ENCODE measurements around the gene INTS7. TPM values are rescaled to one million over a fixed set of nuclear protein-coding genes. Genes with fewer than 3 reads are reported as not detected.

The INTS7 gene
- total and polyA plus RNA-seq, 2 donors from 2014 or later: 5.1 to 9.8 TPM

DNA sequence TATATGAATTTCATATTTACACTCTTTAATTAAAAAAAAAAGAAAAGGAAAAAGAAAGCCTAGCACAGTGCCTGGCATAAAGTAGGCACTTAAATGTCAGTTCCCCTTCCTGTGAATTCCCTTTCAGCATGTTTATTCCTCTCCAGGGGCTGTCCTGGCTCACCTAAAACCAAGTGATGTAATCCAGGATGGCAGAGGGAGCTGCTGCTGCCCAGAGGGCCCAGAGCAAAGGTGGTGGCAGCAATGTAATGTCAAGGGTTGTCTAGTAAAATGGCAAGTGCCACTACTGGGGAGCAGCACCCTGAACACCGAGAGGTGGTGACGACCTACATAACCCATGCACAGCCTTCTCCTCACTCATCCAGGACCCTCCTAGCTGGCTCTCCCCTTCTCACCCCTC lies 126.4 kb downstream of the INTS7 start:
- intact Hi-C loops (cut with DNase I): no loop called here
- Histone ChIP-seq H3K9ac (ENCODE audit: low read length in 3 of 3) (no peak overlapping the region), H3K9me3 (ENCODE audit: control insufficient read depth in 2 of 3, insufficient read depth in 1 of 3, low read length in 3 of 3) (no peaks in the 10 kb centered on the region), H3K27me3 (ENCODE audit: control insufficient read depth, insufficient read depth, low read length) (no peaks in the 10 kb centered on the region), H3K4me1 (ENCODE audit: control insufficient read depth in 2 of 3, insufficient read depth in 2 of 3, low read depth in 1 of 3, low read length in 3 of 3) (peaks cover 0 to 4% (median 0%) of the 10 kb centered on the region in 3 donors), H3K4me3 (ENCODE audit: low read length in 3 of 3) (no peak overlapping the region), H3K36me3 (ENCODE audit: control insufficient read depth in 2 of 3, insufficient read depth in 3 of 3, low read length in 3 of 3) (no peaks in the 10 kb centered on the region), H3K27ac (ENCODE audit: low read depth in 2 of 2, low read length in 2 of 2) (no peak overlapping the region)
- DNase-seq (no peak), FAIRE-seq (no peak)
- TF ChIP-seq, protein P1, sequence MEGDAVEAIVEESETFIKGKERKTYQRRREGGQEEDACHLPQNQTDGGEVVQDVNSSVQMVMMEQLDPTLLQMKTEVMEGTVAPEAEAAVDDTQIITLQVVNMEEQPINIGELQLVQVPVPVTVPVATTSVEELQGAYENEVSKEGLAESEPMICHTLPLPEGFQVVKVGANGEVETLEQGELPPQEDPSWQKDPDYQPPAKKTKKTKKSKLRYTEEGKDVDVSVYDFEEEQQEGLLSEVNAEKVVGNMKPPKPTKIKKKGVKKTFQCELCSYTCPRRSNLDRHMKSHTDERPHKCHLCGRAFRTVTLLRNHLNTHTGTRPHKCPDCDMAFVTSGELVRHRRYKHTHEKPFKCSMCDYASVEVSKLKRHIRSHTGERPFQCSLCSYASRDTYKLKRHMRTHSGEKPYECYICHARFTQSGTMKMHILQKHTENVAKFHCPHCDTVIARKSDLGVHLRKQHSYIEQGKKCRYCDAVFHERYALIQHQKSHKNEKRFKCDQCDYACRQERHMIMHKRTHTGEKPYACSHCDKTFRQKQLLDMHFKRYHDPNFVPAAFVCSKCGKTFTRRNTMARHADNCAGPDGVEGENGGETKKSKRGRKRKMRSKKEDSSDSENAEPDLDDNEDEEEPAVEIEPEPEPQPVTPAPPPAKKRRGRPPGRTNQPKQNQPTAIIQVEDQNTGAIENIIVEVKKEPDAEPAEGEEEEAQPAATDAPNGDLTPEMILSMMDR (IDR thresholded peaks at IDR 0.05; ENCODE audit: borderline replicate concordance, extremely low read depth, insufficient read depth): no peak

- TF ChIP-seq, protein P1 (IDR thresholded peaks at IDR 0.05; ENCODE audit: borderline replicate concordance, extremely low read depth, insufficient read depth): no peak
- Histone ChIP-seq H3K4me1 (ENCODE audit: control insufficient read depth in 2 of 3, insufficient read depth in 2 of 3, low read depth in 1 of 3, low read length in 3 of 3) (peaks cover 0 to 4% (median 0%) of the 10 kb centered on the region in 3 donors), H3K27ac (ENCODE audit: low read depth in 2 of 2, low read length in 2 of 2) (no peak overlapping the region), H3K9me3 (ENCODE audit: control insufficient read depth in 2 of 3, insufficient read depth in 1 of 3, low read length in 3 of 3) (no peaks in the 10 kb centered on the region), H3K4me3 (ENCODE audit: low read length in 3 of 3) (no peak overlapping the region), H3K9ac (ENCODE audit: low read length in 3 of 3) (no peak overlapping the region), H3K27me3 (ENCODE audit: control insufficient read depth, insufficient read depth, low read length) (no peaks in the 10 kb centered on the region), H3K36me3 (ENCODE audit: control insufficient read depth in 2 of 3, insufficient read depth in 3 of 3, low read length in 3 of 3) (no peaks in the 10 kb centered on the region)
- DNase-seq: no peak
- intact Hi-C loops (cut with DNase I): no loop called here
- FAIRE-seq: no peak
Measured at GRCh38 chr1:211908453-211908852, 126.9 kb downstream of the INTS7 start.

DNA sequence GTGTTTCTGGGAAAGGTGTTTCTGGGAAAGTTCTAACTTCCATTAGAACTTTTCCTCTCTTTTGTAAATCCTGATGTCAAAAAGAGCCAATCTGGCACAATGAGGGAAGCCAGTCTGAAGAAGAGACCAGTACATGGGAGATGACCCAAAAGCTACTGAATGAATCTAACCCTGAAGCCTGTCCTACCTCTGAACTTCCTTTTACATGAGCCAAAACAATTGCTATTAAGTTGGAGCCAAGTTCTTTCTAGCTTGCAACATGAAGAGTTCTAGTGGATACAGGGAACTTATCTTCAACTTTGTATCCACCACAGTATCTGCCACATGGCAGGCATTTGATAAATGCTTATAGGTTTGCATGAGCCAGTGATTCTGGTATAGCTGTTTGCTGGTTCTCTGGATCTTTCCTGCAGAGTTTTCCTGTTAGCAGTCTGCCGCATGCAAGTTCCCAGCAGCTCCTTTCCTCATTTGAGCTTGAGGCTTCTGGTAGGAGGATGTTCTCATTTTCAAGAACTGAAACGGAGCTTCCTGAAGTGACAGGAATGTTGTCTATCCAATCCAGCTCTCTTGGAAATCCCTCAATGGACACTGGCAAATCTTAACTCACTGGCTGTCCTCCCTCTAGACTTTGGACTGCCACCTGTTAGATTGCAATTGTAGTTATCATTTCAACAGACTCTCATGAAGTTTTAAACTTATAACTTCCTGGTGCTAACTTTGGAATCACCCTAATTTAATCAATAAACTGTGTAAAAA lies 131.7 kb downstream of the INTS7 start:
- no peak overlapping the region for H3K27ac ChIP-seq (ENCODE audit: low read depth in 2 of 2, low read length in 2 of 2)
- no peak overlapping the region for H3K9ac ChIP-seq (ENCODE audit: low read length in 3 of 3)
- H3K27me3 ChIP-seq (ENCODE audit: control insufficient read depth, insufficient read depth, low read length): no peaks in the 10 kb centered on the region
- H3K36me3 ChIP-seq (ENCODE audit: control insufficient read depth in 2 of 3, insufficient read depth in 3 of 3, low read length in 3 of 3): no peaks in the 10 kb centered on the region
- no peaks in the 10 kb centered on the region for H3K9me3 ChIP-seq (ENCODE audit: control insufficient read depth in 2 of 3, insufficient read depth in 1 of 3, low read length in 3 of 3)
- no peaks in the 10 kb centered on the region for H3K4me1 ChIP-seq (ENCODE audit: control insufficient read depth in 2 of 3, insufficient read depth in 2 of 3, low read depth in 1 of 3, low read length in 3 of 3)
- intact Hi-C loops (cut with DNase I): no loop called here
- DNase-seq (no peak), FAIRE-seq (no peak)
- no peak overlapping the region for H3K4me3 ChIP-seq (ENCODE audit: low read length in 3 of 3)
- TF ChIP-seq, protein P1 (IDR thresholded peaks at IDR 0.05; ENCODE audit: borderline replicate concordance, extremely low read depth, insufficient read depth): no peak

Measured in kidney (tissue), 14 donors.